Mesenchymal stem cell (in vitro differentiated cells and primary cell): Measurements from ENCODE around the gene MDM2.
A peak's percentile ranks its signal among the peaks of the same experiment; 100 is the strongest.

Source experiments
- DNase-seq: peaks from one replicate; pipeline ENCODE4 v3.0.0-alpha.2; 2013
- H2AFZ ChIP-seq: one replicate; pipeline ENCODE4 v1.6.1; 2013; ENCODE audit warnings: low read depth, mild to moderate bottlenecking, control low read depth, inconsistent platforms, low read length, moderate library complexity
- H2AK5ac ChIP-seq: 2 replicates; pipeline ENCODE4 v1.6.1; 2013; ENCODE audit warnings: low read length, moderate library complexity, mild to moderate bottlenecking, inconsistent platforms; ENCODE audit not compliant: severe bottlenecking
- H2BK120ac ChIP-seq: one replicate; pipeline ENCODE4 v1.6.1; 2013; ENCODE audit warnings: low read depth, mild to moderate bottlenecking, inconsistent platforms, low read length, moderate library complexity
- H2BK12ac ChIP-seq, 2 experiments: one replicate each; pipeline ENCODE4 v1.6.1; 2013; ENCODE audit warnings: inconsistent platforms in 2 of 2, low read length in 2 of 2, mild to moderate bottlenecking in 2 of 2, moderate library complexity in 2 of 2, control low read depth in 1 of 2
- H2BK15ac ChIP-seq: one replicate; pipeline ENCODE4 v1.6.1; 2013; ENCODE audit warnings: mild to moderate bottlenecking, low read depth, inconsistent platforms; ENCODE audit not compliant: poor library complexity, severe bottlenecking
- H2BK5ac ChIP-seq: 2 replicates; pipeline ENCODE4 v1.6.1; 2013; ENCODE audit warnings: low read depth, mild to moderate bottlenecking, low read length, control low read depth, inconsistent platforms; ENCODE audit not compliant: poor library complexity, severe bottlenecking
- H3K14ac ChIP-seq, 2 experiments: one replicate each; pipeline ENCODE4 v1.6.1; 2013; ENCODE audit warnings: inconsistent platforms in 2 of 2, low read length in 2 of 2, control low read depth in 1 of 2, mild to moderate bottlenecking in 1 of 2, moderate library complexity in 1 of 2
- H3K18ac ChIP-seq, 2 experiments: one replicate each; pipeline ENCODE4 v1.6.1; 2013; ENCODE audit warnings: inconsistent platforms in 2 of 2, low read length in 2 of 2, control low read depth in 1 of 2, low read depth in 1 of 2, mild to moderate bottlenecking in 1 of 2
- H3K23ac ChIP-seq, 2 experiments: one replicate each; pipeline ENCODE4 v1.6.1; 2013; ENCODE audit warnings: inconsistent platforms in 2 of 2, low read length in 2 of 2, mild to moderate bottlenecking in 2 of 2, moderate library complexity in 2 of 2, control low read depth in 1 of 2
- H3K27ac ChIP-seq: 2 replicates; pipeline ENCODE4 v1.5.1; 2013; ENCODE audit warnings: mild to moderate bottlenecking, moderate library complexity, low read length, control low read depth, inconsistent platforms; ENCODE audit not compliant: poor library complexity, severe bottlenecking
- H3K27me3 ChIP-seq, 2 experiments: 2 replicates each; pipeline versions ENCODE4 v1.6.1 to v1.7.0; 2013; ENCODE audit warnings: low read length in 2 of 2, mild to moderate bottlenecking in 2 of 2, moderate library complexity in 2 of 2, control low read depth in 1 of 2, inconsistent platforms in 1 of 2; ENCODE audit not compliant: control insufficient read depth in 1 of 2, insufficient read depth in 1 of 2
- H3K36me3 ChIP-seq, 2 experiments: 2 replicates each; pipeline versions ENCODE4 v1.6.1 to v1.7.0; 2013; ENCODE audit warnings: low read length in 2 of 2, control low read depth in 1 of 2, inconsistent platforms in 1 of 2, low read depth in 1 of 2, mild to moderate bottlenecking in 1 of 2; ENCODE audit not compliant: insufficient read depth in 2 of 2, control insufficient read depth in 1 of 2
- H3K4ac ChIP-seq, 2 experiments: one replicate each; pipeline ENCODE4 v1.6.1; 2013; ENCODE audit warnings: inconsistent platforms in 2 of 2, low read length in 2 of 2, mild to moderate bottlenecking in 2 of 2, moderate library complexity in 2 of 2, control low read depth in 1 of 2, low read depth in 1 of 2
- H3K4me1 ChIP-seq: 2 replicates; pipeline ENCODE4 v1.6.1; 2013; ENCODE audit warnings: low read depth, low read length, control low read depth; ENCODE audit not compliant: control insufficient read depth, insufficient read depth
- H3K4me2 ChIP-seq: 2 replicates; pipeline ENCODE4 v1.6.1; 2013; ENCODE audit warnings: low read length, mild to moderate bottlenecking, inconsistent platforms; ENCODE audit not compliant: poor library complexity, severe bottlenecking
- H3K4me3 ChIP-seq, 2 experiments: 2 replicates each; pipeline versions ENCODE4 v1.5.1 to v1.7.0; 2013; ENCODE audit warnings: low read length in 2 of 2, mild to moderate bottlenecking in 2 of 2, control low read depth in 1 of 2, low read depth in 1 of 2; ENCODE audit not compliant: insufficient read depth in 1 of 2
- H3K79me1 ChIP-seq: replicated peaks from 2 replicates; pipeline ENCODE4 v1.6.1; 2013; ENCODE audit warnings: mild to moderate bottlenecking, control low read depth, low read length, inconsistent platforms; ENCODE audit not compliant: poor library complexity, severe bottlenecking
- H3K9ac ChIP-seq: 2 replicates; pipeline ENCODE4 v1.7.0; 2013; ENCODE audit warnings: mild to moderate bottlenecking, low read length, moderate library complexity
- H3K9me3 ChIP-seq: 2 replicates; pipeline ENCODE4 v1.7.0; 2013; ENCODE audit warnings: mild to moderate bottlenecking, low read length; ENCODE audit not compliant: control insufficient read depth
- H4K8ac ChIP-seq: one replicate; pipeline ENCODE4 v1.6.1; 2013; ENCODE audit warnings: inconsistent platforms, mild to moderate bottlenecking, low read length, moderate library complexity
- H4K91ac ChIP-seq: one replicate; pipeline ENCODE4 v1.6.1; 2013; ENCODE audit warnings: mild to moderate bottlenecking, low read length, inconsistent platforms
- WGBS: methylation state at CpG from one replicate; pipeline ENCODE4 v1.1.7; 2013; ENCODE audit warnings: mixed read lengths; 5-methylcytosine and 5-hydroxymethylcytosine counted together

The MDM2 gene

GRCh38 chr12:68792952-68793351, 15.0 kb upstream of the MDM2 start:
- Histone ChIP-seq H3K14ac (no peak overlapping the region), H3K23ac (no peak overlapping the region), H2BK15ac (no peak overlapping the region), H3K4me1 (no peaks in the 10 kb centered on the region), H3K27ac (no peak overlapping the region), H4K91ac (no peak overlapping the region), H3K79me1 (no peaks in the 10 kb centered on the region), H3K4me2 (no peak overlapping the region), H4K8ac (no peak overlapping the region), H2BK120ac (no peak overlapping the region), H2BK12ac (no peak overlapping the region), H3K4me3 (no peak overlapping the region), H3K18ac (no peak overlapping the region), H3K9me3 (no peaks in the 10 kb centered on the region), H3K4ac (no peak overlapping the region), H2AK5ac (no peak overlapping the region), H3K27me3 (no peaks in the 10 kb centered on the region), H2AFZ (no peak overlapping the region), H3K9ac (no peak overlapping the region), H3K36me3 (no peaks in the 10 kb centered on the region), H2BK5ac (no peak overlapping the region)
- 31% methylated on average over 1 of the region's 2 CpGs for WGBS
- peak; percentile 62 for DNase-seq

- H3K36me3 ChIP-seq, result no peaks in the 10 kb centered on the region
- no peak for DNase-seq
- H3K9me3 ChIP-seq, result no peaks in the 10 kb centered on the region
These were observed 14.5 kb upstream of the MDM2 start for GRCh38 chr12:68793436-68793835.

GRCh38 chr12:68793975-68794652, 13.9 kb upstream of the MDM2 start:
- Histone ChIP-seq H2BK120ac (no peak overlapping the region), H3K14ac (no peak overlapping the region), H3K27me3 (no peaks in the 10 kb centered on the region), H4K91ac (no peak overlapping the region), H2BK12ac (no peak overlapping the region), H3K27ac (no peak overlapping the region), H2AFZ (no peak overlapping the region), H3K4me2 (no peak overlapping the region), H3K4me1 (no peaks in the 10 kb centered on the region), H2AK5ac (no peak overlapping the region), H4K8ac (no peak overlapping the region), H3K79me1 (no peaks in the 10 kb centered on the region), H2BK15ac (no peak overlapping the region), H3K4ac (no peak overlapping the region), H3K18ac (no peak overlapping the region), H3K9me3 (no peaks in the 10 kb centered on the region), H3K9ac (no peak overlapping the region), H3K23ac (no peak overlapping the region), H3K4me3 (no peak overlapping the region), H3K36me3 (no peaks in the 10 kb centered on the region), H2BK5ac (no peak overlapping the region)
- no peak for DNase-seq
- 88% methylated on average over 3 of the region's 4 CpGs for WGBS

More at GRCh38 chr12:68793436-68793835, 14.5 kb upstream of the MDM2 start:
- Histone ChIP-seq H3K4ac (no peak overlapping the region), H3K27me3 (no peaks in the 10 kb centered on the region), H2AK5ac (no peak overlapping the region), H2BK12ac (no peak overlapping the region), H3K4me2 (no peak overlapping the region), H2BK15ac (no peak overlapping the region), H2AFZ (no peak overlapping the region), H4K8ac (no peak overlapping the region), H3K4me3 (no peak overlapping the region), H3K27ac (no peak overlapping the region), H3K23ac (no peak overlapping the region), H3K4me1 (no peaks in the 10 kb centered on the region), H3K18ac (no peak overlapping the region), H2BK5ac (no peak overlapping the region), H3K14ac (no peak overlapping the region), H3K79me1 (no peaks in the 10 kb centered on the region), H2BK120ac (no peak overlapping the region), H3K9ac (no peak overlapping the region), H4K91ac (no peak overlapping the region)
- 100% methylated on average over 4 of the region's 4 CpGs for WGBS

- Histone ChIP-seq H4K91ac (no peak overlapping the region), H3K27me3 (no peaks in the 10 kb centered on the region), H2BK120ac (no peak overlapping the region), H3K4me3 (no peak overlapping the region), H3K4me1 (no peaks in the 10 kb centered on the region), H4K8ac (no peak overlapping the region), H3K4me2 (no peak overlapping the region), H3K23ac (no peak overlapping the region), H3K18ac (no peak overlapping the region), H3K9me3 (no peaks in the 10 kb centered on the region), H2BK15ac (no peak overlapping the region), H2AFZ (no peak overlapping the region), H3K79me1 (no peaks in the 10 kb centered on the region), H3K36me3 (no peaks in the 10 kb centered on the region), H3K4ac (no peak overlapping the region), H2BK12ac (no peak overlapping the region), H2BK5ac (no peak overlapping the region), H3K27ac (no peak overlapping the region), H3K9ac (no peak overlapping the region), H3K14ac (no peak overlapping the region), H2AK5ac (no peak overlapping the region)
- WGBS, result 100% methylated on average over 1 of the region's 3 CpGs
- DNase-seq, result peak; percentile 44
These were observed 13.2 kb upstream of the MDM2 start for GRCh38 chr12:68794653-68795251.
